ENCODE data around the gene TTC24.
"Not testable (repeated sequence)": the region's sequence is repeated elsewhere in the genome, so short reads cannot be mapped to it uniquely, and the experiment has no call there.

Gene TTC24

DNA sequence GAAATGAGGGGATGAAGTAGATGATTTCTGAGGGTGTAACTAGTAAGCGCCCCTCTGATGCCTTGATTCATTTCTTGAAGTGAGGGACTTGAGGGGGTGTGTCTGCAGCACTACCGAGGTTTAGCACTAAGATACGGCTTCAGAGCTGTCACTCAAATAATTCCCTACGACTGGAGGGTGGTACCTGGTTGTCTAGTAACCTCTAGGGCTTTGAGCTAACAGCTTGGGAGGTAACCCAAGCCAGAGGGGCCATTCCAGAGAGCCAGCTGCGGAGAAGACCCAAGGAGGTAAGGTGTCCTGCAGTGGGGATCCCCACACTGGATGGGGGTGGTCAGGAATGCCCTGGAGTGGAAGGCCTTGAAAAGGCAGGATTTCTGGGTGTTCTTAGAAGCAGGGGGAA, at the start of gene TTC24:
Gene TTC24 (plus strand): TSS at position 252 of the 400 bp plus-strand sequence. CDS start 1,642 bp downstream, outside the sequence.
- no peak for ATAC-seq

DNA sequence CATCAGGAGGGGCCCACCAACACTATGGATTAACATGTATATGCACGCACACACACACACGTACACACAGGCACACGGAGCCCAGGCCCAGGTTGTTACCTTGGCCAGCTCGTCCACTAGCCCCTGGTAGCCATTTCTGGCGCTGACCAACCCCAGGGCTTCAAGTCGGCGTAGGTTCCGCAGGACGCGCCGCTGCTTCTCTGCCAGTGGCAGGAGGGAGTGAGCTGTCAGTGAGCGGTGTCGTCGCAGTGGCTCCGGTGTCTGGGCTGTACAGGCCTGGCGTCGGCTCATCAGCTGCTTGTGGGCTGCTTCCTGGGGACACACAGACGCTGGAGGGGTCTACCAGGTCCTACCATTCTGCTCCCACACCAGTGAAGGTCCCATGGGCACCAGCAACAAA, 49.5 kb upstream of the TTC24 start:
- ATAC-seq: no peak

GRCh38 chr1:156532374-156532773, 47.1 kb upstream of the TTC24 start:
- ATAC-seq: no peak

- ATAC-seq: no peak
Observed at GRCh38 chr1:156533568-156534220, 45.8 kb upstream of the TTC24 start.

- ATAC-seq: no peak
Observed at GRCh38 chr1:156534424-156535060, 45.0 kb upstream of the TTC24 start.

- ATAC-seq: no peak
Observed at GRCh38 chr1:156537027-156537426, 42.5 kb upstream of the TTC24 start.

DNA sequence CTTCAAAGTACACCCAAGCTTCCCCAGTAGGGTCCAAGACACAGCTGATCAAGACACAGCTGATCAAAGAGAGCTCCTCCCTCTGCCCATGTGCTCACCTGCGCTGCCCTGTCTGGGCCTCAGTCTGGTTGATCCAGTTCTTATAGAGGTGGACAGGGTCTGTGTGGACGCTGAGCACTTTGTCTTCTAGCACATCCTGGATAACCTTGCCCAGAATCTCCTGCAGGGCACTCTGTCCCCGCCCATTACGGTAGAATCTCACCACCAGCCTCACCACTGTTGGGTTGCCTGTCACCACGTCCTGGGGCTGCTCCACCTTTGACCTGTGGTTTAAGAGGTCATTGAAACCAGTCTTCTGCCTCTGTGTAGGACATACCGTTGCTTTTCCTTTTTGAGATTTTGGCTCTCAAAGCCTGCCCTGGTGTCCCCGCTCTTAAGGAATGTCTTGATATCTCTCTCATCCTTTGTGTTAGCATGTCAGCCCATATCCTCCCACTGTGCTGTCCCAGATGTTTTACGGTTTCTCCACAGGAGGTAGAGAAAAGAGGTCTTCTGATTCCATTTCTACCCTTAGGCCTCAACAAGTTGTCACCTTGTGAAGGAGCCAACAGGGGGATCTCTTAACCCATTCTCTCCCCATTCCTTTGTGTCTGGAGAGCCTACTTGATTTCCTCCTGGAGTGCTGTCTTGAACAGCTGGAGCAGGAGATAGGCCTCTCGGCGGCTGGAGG, 40.6 kb upstream of the TTC24 start:
- no peak for ATAC-seq

DNA sequence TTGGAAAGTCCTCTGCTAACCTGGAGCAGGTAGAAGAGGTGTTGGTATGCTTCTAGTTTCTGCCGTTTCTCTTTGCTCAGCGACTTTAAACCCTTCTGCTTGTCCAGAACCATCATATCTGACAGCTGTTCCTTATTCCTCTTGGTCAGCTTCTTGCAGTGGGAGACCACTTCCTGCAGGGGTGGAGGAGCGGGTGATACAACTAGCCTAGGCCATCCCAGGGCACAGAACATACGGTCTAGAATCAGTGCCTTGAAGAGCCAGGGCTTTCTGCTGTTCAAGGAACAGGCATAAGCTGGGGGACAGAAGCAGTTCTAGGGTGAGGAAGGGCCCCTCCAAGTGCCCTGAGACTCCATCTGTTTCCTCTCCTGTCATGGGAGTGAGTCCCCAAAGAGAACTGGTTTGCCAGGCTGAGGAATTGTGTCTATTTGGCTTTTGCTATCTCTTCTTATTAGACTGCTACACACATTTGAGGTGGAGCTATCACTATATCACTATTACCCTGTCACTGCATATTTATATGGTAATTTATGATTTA, 39.6 kb upstream of the TTC24 start:
- no peak for ATAC-seq

GRCh38 chr1:156540955-156541354, 38.6 kb upstream of the TTC24 start:
- no peak for ATAC-seq

- no peak for ATAC-seq
Observed at GRCh38 chr1:156543066-156543465, 36.5 kb upstream of the TTC24 start.

GRCh38 chr1:156544592-156545102, 34.9 kb upstream of the TTC24 start:
- ATAC-seq: no peak

DNA sequence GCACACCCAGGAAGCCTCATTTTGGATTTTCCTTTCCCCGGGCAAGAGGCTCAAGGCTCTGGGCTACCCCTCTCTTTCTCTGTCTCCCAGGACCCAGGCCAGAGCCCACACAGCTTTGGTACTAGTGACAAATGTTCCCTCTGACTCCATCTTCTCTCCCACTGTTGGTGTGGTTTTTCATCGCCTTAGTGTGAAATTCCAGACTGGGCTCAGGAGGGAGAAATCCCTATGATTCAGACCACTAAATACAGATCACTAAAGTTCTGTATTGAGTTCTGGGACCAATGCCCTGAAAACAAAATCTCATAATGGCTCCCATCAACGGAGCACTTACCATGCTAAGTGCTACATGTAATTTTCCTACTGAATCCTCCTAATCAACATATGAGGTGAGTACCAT, 33.3 kb upstream of the TTC24 start:
- ATAC-seq: no peak

- no peak for ATAC-seq
Observed at GRCh38 chr1:156547434-156547833, 32.1 kb upstream of the TTC24 start.

GRCh38 chr1:156547982-156548381, 31.5 kb upstream of the TTC24 start:
- ATAC-seq: no peak

- ATAC-seq: no peak
Observed at GRCh38 chr1:156549390-156549789, 30.1 kb upstream of the TTC24 start.

- no peak for ATAC-seq
Observed at GRCh38 chr1:156549831-156550230, 29.7 kb upstream of the TTC24 start.

DNA sequence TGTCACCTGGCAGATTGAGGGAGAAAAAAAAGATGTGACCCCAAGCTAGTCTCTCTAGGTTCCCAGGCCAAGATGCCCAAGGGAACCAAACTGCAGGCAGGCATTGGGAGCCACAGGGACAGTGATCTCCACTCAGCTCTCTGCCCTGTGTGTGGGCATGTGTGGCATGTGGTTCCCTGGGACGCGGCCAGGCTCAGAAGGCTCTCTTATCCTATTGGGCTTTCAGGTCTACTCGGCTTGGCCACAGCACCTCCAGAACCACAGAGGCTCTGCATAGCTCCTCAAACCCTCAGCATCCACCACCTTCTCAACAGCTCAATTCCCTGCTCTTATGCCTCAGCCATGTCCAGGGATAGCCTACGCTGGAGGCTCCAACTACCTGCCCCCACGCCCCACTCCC, 29.2 kb upstream of the TTC24 start:
- ATAC-seq: no peak

GRCh38 chr1:156551066-156551643, 28.4 kb upstream of the TTC24 start:
- ATAC-seq: no peak

- no peak for ATAC-seq
Observed at GRCh38 chr1:156551869-156552268, 27.7 kb upstream of the TTC24 start.

GRCh38 chr1:156552518-156552917, 27.0 kb upstream of the TTC24 start:
- no peak for ATAC-seq

GRCh38 chr1:156552937-156553336, 26.6 kb upstream of the TTC24 start:
- not testable (repeated sequence) for ATAC-seq

GRCh38 chr1:156553860-156554485, 25.6 kb upstream of the TTC24 start:
- ATAC-seq: no peak

DNA sequence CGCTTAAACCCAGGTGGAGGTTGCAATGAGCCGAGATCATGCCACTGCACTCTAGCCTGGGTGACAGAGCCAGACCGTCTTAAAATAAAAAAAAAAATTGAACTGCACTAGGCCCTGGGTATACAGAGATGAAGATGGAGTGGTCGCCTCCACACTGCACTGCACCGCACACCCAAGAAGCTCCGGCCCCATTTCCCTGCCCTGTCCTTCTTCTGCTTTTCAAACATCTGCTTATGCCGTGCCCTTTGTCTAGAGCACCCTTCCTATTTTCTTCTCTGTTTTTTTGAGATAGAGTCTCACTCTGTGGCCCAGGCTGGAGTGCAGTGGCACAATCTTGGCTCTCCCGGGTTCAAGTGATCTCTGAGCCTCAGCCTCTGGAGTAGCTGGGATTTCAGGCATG, 24.6 kb upstream of the TTC24 start:
- no peak for ATAC-seq

All from activated CD4-positive, CD25-positive, alpha-beta regulatory T cell treated with anti-CD3 and anti-CD28 coated beads, Interleukin-2, amount 50 U/mL, for 24 hours (primary cell).